MM.1S (cell line): ENCODE measurements around the gene FILIP1.

Experiments
- DNase-seq: peaks from one replicate; pipeline ENCODE4 v3.0.0-alpha.2; 2015
- H2AFZ ChIP-seq: fragments of 300-600 bp; sonication (generic); 2 replicates; pipeline ENCODE4 v1.6.0; 2016; ENCODE audit warnings: antibody characterized with exemption, low read length
- H3F3A ChIP-seq: fragments of 300-600 bp; sonication (generic); 2 replicates; pipeline ENCODE4 v1.6.1; 2016; ENCODE audit warnings: mild to moderate bottlenecking, antibody characterized with exemption, low read length, moderate library complexity, mixed read lengths; ENCODE audit not compliant: insufficient read depth
- H3K27ac ChIP-seq: fragments of 300-600 bp; sonication (generic); 2 replicates; pipeline ENCODE4 v1.5.1; 2016; ENCODE audit warnings: mild to moderate bottlenecking, low read length
- H3K27me3 ChIP-seq: fragments of 300-600 bp; sonication (generic); replicated peaks from 2 replicates; pipeline ENCODE4 v1.6.0; 2016; ENCODE audit warnings: low read length; ENCODE audit not compliant: insufficient read depth
- H3K36me3 ChIP-seq: fragments of 300-600 bp; sonication (generic); replicated peaks from 2 replicates; pipeline ENCODE4 v1.6.1; 2016; ENCODE audit warnings: mild to moderate bottlenecking, low read length, mixed read lengths; ENCODE audit not compliant: insufficient read depth
- H3K4me1 ChIP-seq: fragments of 300-600 bp; sonication (generic); 2 replicates; pipeline ENCODE4 v1.6.1; 2016; ENCODE audit warnings: low read length, mixed read lengths
- H3K4me2 ChIP-seq: fragments of 300-600 bp; sonication (generic); 2 replicates; pipeline ENCODE4 v1.6.0; 2016; ENCODE audit warnings: low read depth, low read length
- H3K4me3 ChIP-seq: fragments of 300-600 bp; sonication (generic); 2 replicates; pipeline ENCODE4 v1.5.1; 2016; ENCODE audit warnings: low read length, mixed read lengths
- H3K79me2 ChIP-seq: fragments of 300-600 bp; sonication (generic); 2 replicates; pipeline ENCODE4 v1.6.1; 2016; ENCODE audit warnings: mixed run types, low read length, mixed read lengths
- H3K9ac ChIP-seq: fragments of 300-600 bp; sonication (generic); 2 replicates; pipeline ENCODE4 v1.6.1; 2016; ENCODE audit warnings: low read length, mixed read lengths
- H3K9me2 ChIP-seq: fragments of 300-600 bp; sonication (generic); replicated peaks from 2 replicates; pipeline ENCODE4 v1.6.1; 2016; ENCODE audit warnings: mild to moderate bottlenecking, low read length, mixed read lengths; ENCODE audit not compliant: insufficient read depth
- H3K9me3 ChIP-seq: fragments of 300-600 bp; sonication (generic); replicated peaks from 2 replicates; pipeline ENCODE4 v1.6.1; 2016; ENCODE audit warnings: mild to moderate bottlenecking, low read length, mixed read lengths; ENCODE audit not compliant: insufficient read depth
- H4K20me1 ChIP-seq: fragments of 300-600 bp; sonication (generic); 2 replicates; pipeline ENCODE4 v1.6.1; 2016; ENCODE audit warnings: mild to moderate bottlenecking, low read length, moderate library complexity, mixed read lengths; ENCODE audit not compliant: insufficient read depth
- CTCF ChIP-seq: fragments of 300-600 bp; sonication (generic); IDR thresholded peaks from 2 replicates; pipeline ENCODE4 v1.5.1; 2016; ENCODE audit warnings: antibody characterized with exemption, low read length, mixed read lengths
- EZH2 ChIP-seq: fragments of 300-600 bp; sonication (generic); optimal IDR thresholded peaks from 2 replicates; pipeline ENCODE3; 2017; ENCODE audit warnings: low read depth, mild to moderate bottlenecking, antibody characterized with exemption, low read length, mixed read lengths
- EZH2phosphoT487 ChIP-seq: fragments of 300-600 bp; sonication (generic); IDR thresholded peaks from 2 replicates; pipeline ENCODE4 v1.6.1; 2018; ENCODE audit warnings: antibody characterized with exemption, low read length

FILIP1 gene

GRCh38 chr6:75301537-75301936 lies 192.1 kb downstream of the FILIP1 start:
- DNase-seq: no peak
- Histone ChIP-seq H3K4me1 (no peaks in the 10 kb centered on the region), H3K27me3 (no peaks in the 10 kb centered on the region), H3K27ac (no peak overlapping the region), H3K9me2 (no peaks in the 10 kb centered on the region), H3K9me3 (no peaks in the 10 kb centered on the region), H4K20me1 (no peaks in the 10 kb centered on the region), H3K9ac (no peak overlapping the region), H3F3A (no peaks in the 10 kb centered on the region), H3K4me3 (no peak overlapping the region), H3K79me2 (no peaks in the 10 kb centered on the region), H3K36me3 (no peaks in the 10 kb centered on the region), H2AFZ (no peak overlapping the region), H3K4me2 (no peak overlapping the region)
- TF ChIP-seq EZH2 (no peak), EZH2phosphoT487 (no peak), CTCF (no peak)

GRCh38 chr6:75301088-75301487 lies 192.5 kb downstream of the FILIP1 start:
- no peak for DNase-seq
- Histone ChIP-seq H3K4me1 (no peaks in the 10 kb centered on the region), H3K4me2 (no peak overlapping the region), H3K9me2 (no peaks in the 10 kb centered on the region), H4K20me1 (no peaks in the 10 kb centered on the region), H3K9me3 (no peaks in the 10 kb centered on the region), H3K9ac (no peak overlapping the region), H2AFZ (no peak overlapping the region), H3K27ac (no peak overlapping the region), H3F3A (no peaks in the 10 kb centered on the region), H3K79me2 (no peaks in the 10 kb centered on the region), H3K27me3 (no peaks in the 10 kb centered on the region), H3K4me3 (no peak overlapping the region), H3K36me3 (no peaks in the 10 kb centered on the region)
- TF ChIP-seq EZH2phosphoT487: no peak
- TF ChIP-seq CTCF: no peak
- no peak for TF ChIP-seq EZH2

- TF ChIP-seq CTCF: no peak
- TF ChIP-seq EZH2: no peak
- TF ChIP-seq EZH2phosphoT487: no peak
- H3K9ac ChIP-seq: no peak overlapping the region
- DNase-seq: no peak
- no peaks in the 10 kb centered on the region for H3K9me3 ChIP-seq
- no peaks in the 10 kb centered on the region for H3K9me2 ChIP-seq
- no peak overlapping the region for H3K4me3 ChIP-seq
- H3K79me2 ChIP-seq: no peaks in the 10 kb centered on the region
- no peak overlapping the region for H3K4me2 ChIP-seq
- no peaks in the 10 kb centered on the region for H3K4me1 ChIP-seq
- H3F3A ChIP-seq: no peaks in the 10 kb centered on the region
- no peaks in the 10 kb centered on the region for H3K36me3 ChIP-seq
- no peak overlapping the region for H2AFZ ChIP-seq
- H4K20me1 ChIP-seq: no peaks in the 10 kb centered on the region
- no peak overlapping the region for H3K27ac ChIP-seq
- no peaks in the 10 kb centered on the region for H3K27me3 ChIP-seq
Observed at GRCh38 chr6:75300531-75300855, 193.1 kb downstream of the FILIP1 start.
